ENCODE results near the gene PIGW. TPM values are rescaled to one million over a fixed set of nuclear protein-coding genes. Genes with fewer than 3 reads are reported as not detected.

PIGW gene
- total RNA-seq, 1 experiment from 2014 or later: 21.7 TPM

GRCh38 chr17:36498155-36498554, 36.6 kb upstream of the PIGW start:
- H3K27me3 Mint-ChIP-seq (ENCODE audit: low read depth): no peaks in the 10 kb centered on the region
- H3K9me3 Mint-ChIP-seq: no peaks in the 10 kb centered on the region
- DNase-seq (ENCODE audit: low spot score) (no peak), ATAC-seq (no peak)
- H3K36me3 Mint-ChIP-seq: peaks cover 65% of the 10 kb centered on the region
- no peaks in the 10 kb centered on the region for H3K4me1 Mint-ChIP-seq
- CTCF ChIA-PET: interaction anchor here (1.2 kb wide), 1 partner anchor 15 kb away, joined by 4 read pairs; no protein-coding TSS in a partner anchor
- TF ChIP-seq ZNF416 (CRISPR knock-in tag; IDR thresholded peaks at IDR 0.05) (no peak), FOXP4 (CRISPR knock-in tag; IDR thresholded peaks at IDR 0.05) (no peak), TEAD1 (CRISPR knock-in tag; IDR thresholded peaks at IDR 0.05) (no peak), STAT6 (CRISPR knock-in tag; conservative IDR thresholded peaks at IDR 0.05; ENCODE audit: low read depth) (no peak)
- no peak overlapping the region for H3K27ac Mint-ChIP-seq
- H3K4me3 Mint-ChIP-seq: no peak overlapping the region
- POLR2A ChIA-PET: no interaction called here

- ATAC-seq: no peak
- Mint-ChIP-seq H3K27me3 (ENCODE audit: low read depth) (no peaks in the 10 kb centered on the region), H3K36me3 (peaks cover 65% of the 10 kb centered on the region), H3K4me1 (no peaks in the 10 kb centered on the region), H3K9me3 (no peaks in the 10 kb centered on the region), H3K4me3 (no peak overlapping the region), H3K27ac (no peak overlapping the region)
- DNase-seq (ENCODE audit: low spot score): no peak
- POLR2A ChIA-PET: no interaction called here
- CTCF ChIA-PET: interaction anchor here (1.2 to 2.0 kb wide), 2 partner anchors 16 kb away, joined by 4 to 8 read pairs; no protein-coding TSS in a partner anchor
- TF ChIP-seq ZNF396 (CRISPR knock-in tag; IDR thresholded peaks at IDR 0.05; ENCODE audit: borderline replicate concordance): no peak
- TF ChIP-seq NFYB (CRISPR knock-in tag; conservative IDR thresholded peaks at IDR 0.05; ENCODE audit: low read depth): no peak
- TF ChIP-seq NR3C1 (CRISPR knock-in tag; conservative IDR thresholded peaks at IDR 0.05; ENCODE audit: low read depth): no peak
- TF ChIP-seq GABPB1 (CRISPR knock-in tag; IDR thresholded peaks at IDR 0.05): no peak
- no peak for TF ChIP-seq ARID4B (CRISPR knock-in tag; IDR thresholded peaks at IDR 0.05; ENCODE audit: borderline replicate concordance)
- no peak for TF ChIP-seq IRF2 (CRISPR knock-in tag; IDR thresholded peaks at IDR 0.05; ENCODE audit: borderline replicate concordance, low read depth)
- TF ChIP-seq NFE2L1 (CRISPR knock-in tag; IDR thresholded peaks at IDR 0.05): no peak
- TF ChIP-seq ZNF219 (CRISPR knock-in tag; IDR thresholded peaks at IDR 0.05; ENCODE audit: borderline replicate concordance): no peak
- no peak for TF ChIP-seq IRF1 (CRISPR knock-in tag; IDR thresholded peaks at IDR 0.05)
Observed at GRCh38 chr17:36498560-36499300, 36.1 kb upstream of the PIGW start.

Data from WTC11 (cell line).